Hindlimb muscle (tissue), 1 donor: Measurements from ENCODE around the gene FBXL7. TPM values are rescaled to one million over a fixed set of nuclear protein-coding genes. Genes with fewer than 3 reads are reported as not detected.
A peak's percentile ranks its signal among the peaks of the same experiment; 100 is the strongest.

Experiments used
- DNase-seq: peaks from one replicate; pipeline ENCODE4 v3.0.0-alpha.2; 2013
- polyA plus RNA-seq: library from polyadenylated mRNA; unstranded; fragments of 120-200 nt; gene quantifications from one replicate; pipeline ENCODE4 v1.2.1, GENCODE V29; 2013; ENCODE audit not compliant: insufficient read length

FBXL7 gene
- 23.7 TPM for polyA plus RNA-seq

DNA sequence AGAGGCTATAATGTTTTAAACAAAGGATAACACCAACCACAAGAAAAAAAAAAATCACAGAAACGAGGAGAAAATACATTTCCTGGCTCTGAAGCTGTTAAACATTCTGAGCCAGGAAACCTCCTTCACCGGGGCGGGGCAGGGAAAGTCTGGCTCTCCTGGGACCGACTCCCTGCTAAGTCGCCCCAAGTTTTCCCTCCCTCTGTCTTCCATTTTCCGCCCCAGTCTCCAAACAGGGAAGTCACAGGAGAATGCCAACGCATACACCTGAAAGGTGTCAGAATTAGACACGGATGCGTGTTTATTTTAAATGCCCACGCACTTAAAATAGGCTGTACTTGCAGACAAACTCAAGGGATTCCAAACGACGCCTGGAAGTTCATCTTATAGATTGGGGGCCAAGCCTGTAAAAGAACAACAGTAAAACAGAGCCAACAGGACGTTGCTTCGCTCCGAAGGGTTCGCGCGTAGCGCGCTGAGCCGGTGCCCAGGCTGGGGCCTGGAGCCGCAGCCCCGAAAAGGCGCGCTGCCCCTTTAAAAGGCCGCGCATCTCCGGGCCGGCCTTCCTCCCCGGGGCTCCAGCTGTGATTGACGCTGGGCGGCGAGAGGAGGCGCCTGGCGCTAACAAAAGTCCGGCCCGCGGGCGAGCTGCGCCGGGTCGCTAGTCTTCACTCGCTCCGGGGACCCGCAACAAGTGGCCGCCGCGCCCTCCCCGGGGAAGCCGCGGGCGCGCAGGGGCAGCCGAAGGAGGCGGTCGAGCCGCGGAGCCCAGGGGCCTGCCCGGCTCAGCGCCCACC is at the start of gene FBXL7:
FBXL7 (plus strand) TSS at position 653 of the 797 bp plus-strand sequence.
- peak; percentile 91 for DNase-seq

DNA sequence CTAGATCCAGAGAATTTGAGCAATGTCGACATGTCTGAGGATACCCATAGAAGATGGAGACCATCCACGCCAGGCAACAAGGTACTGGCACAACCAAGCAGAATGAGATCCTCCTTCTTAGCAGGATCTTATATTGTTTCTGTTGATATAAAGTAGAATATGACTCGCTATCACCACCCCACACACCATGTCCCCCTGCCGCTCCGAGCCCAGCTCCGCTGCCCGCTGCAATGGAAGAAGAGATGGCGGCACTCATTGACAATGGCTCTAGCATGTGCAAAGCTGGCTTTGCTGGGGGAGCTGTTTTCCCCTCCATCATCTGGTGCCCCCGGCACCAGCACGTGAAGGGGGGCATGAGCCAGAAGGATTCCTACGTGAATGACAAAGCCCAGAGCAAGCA is 49.5 kb upstream of the FBXL7 start:
- no peak for DNase-seq

DNA sequence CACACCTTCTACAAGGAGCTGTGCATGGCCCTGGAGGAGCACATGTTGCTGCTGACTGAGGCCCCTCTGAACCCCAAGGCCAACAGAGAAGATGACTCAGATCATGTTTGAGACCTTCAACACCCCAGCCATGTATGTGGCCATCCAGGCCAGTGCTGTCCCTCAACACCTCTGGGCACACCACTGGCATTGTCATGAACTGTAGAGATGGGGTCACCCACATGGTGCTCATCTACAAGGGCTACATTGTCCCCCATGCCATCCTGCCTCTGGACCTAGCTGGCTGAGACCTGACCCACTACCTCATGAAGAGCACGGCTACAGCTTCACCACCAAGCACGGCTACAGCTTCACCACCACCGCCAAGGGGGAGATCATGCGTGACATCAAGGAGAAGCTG is 49.0 kb upstream of the FBXL7 start:
- DNase-seq = no peak

DNA sequence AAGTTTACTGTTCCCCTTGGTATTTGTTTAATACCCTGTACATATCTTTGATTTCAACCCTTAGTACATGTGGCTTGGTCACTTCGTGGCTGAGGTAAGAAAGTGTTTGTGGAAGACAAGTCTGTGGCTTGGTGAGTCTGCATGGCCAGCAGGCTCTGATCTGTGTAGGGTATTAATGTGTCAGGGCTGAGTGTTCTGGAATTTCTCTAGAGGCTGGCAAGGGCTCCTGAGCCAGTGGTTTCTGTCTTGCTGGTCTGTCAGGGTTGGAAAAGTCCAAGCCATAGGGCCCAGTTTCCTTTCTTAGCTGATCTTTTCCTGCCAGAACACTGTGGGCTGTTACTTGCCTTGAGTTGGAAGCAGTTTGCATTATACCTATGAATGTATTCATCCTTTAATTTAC is 48.0 kb upstream of the FBXL7 start:
- DNase-seq = no peak

DNA sequence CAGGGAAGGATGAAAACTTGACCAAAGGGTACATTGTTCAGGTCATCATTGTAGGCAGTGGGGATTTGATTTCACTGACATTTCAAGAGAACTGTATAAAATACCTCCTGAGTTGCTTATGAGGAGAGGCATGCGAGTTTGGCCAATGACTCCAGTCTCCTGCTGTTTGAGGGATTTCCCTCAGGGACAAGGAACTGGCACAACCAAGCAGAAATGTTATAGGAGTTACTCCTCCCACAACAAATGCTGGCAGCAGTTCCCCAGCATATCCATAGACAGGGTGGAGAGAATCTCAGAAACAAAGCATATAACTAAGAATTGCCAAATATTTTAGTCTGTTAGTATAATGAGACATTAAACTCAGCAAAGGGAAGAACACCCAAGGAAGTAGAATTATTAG is 47.2 kb upstream of the FBXL7 start:
- peak; percentile 17 for DNase-seq

DNA sequence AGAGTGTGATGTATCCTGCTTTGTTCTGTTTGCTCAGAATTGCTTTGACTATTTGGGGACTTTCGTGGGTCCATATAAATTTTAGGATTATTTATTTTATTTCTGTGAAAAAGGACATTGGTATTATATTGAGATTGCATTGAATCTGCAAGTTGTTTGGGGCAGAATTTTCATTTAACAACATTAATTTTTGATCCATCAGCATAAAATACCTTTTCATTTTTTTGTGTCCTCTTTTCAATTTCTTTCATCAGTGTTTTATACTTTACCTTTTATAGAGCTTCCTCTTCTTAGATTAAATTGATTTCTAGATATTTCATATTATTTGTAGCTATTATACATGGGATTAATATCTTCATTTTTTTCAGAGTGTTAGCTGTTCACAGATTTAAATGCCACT is 40.8 kb upstream of the FBXL7 start:
- no peak for DNase-seq

DNA sequence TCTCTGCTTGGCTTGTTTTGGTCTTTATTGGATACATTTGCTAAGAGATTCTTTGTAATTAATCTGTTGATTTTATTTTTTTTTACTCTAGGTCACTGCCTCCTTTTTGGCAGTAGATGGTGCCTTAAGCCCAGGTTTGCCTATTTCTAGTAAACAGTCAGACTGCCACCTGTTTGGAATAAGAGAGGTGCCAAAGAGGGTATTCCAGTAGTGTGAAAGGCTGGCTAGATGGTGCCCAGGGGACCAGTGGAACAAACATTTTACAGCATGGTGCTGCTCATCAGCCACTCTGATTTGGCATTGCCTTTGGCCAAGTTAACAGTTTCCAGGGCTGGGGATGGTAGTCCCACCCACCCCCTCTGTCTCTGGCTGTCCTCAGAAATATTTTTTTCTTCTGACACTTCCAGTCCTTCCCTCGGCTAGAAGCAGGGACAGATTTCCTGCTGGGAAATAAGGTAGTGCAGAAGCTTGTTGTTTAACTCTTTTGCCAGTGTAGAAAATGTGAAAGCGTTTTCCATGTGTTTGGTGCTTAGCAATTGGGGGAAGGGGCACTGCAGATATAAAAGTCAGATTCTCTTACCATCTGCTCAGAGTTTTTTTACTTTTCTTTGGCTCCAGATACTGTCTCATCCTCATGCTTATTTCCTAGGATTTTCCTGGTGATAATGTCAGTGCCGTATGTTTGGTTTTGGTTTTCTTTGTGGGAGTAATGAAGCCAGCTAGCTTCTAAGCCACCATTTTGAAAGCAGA is 36.6 kb upstream of the FBXL7 start:
- DNase-seq = no peak

DNA sequence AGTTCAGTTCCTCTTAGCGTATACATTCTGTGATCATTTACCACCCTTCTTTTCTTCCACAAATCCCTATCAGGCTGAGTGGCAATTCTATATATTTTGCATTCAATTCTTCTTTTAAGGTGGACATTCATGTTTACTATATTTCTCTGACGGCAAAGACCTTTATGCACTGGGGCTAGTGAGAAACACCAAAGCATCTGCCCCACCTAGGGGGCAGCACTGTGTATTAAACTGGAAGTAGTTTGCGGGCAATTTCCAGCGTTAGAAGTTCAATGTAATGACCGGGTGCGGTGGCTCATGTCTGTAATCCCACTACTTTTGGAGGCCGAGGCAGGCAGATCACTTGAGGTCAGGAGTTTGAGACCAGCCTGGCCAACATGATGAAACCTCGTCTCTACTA is 27.9 kb upstream of the FBXL7 start:
- no peak for DNase-seq

DNA sequence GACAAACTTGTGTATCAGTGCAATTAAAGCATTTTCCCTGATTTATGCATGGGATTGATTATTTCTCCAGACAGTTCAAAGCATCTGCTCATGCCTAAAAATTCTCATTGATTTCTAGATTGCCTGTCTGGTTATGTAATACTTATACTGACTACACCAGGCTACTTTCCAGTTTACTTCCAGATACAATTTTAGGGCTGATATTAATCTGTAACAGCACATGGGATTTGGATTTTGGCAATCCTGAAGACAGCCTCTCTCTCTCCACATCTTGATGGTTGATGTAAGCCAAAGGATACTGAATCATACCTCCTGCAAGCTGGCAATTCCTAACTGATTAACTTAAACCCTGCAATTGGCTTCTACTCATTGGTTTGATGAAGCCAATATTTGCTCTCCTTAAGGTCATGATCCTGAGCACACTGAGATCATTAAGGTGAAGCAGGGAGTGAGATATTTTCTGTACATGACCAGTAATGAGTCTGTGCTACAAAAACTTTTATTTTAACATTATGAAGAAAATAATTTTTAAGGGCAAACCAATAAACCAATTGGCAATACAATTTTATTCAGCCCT is 25.7 kb upstream of the FBXL7 start:
- no peak for DNase-seq

DNA sequence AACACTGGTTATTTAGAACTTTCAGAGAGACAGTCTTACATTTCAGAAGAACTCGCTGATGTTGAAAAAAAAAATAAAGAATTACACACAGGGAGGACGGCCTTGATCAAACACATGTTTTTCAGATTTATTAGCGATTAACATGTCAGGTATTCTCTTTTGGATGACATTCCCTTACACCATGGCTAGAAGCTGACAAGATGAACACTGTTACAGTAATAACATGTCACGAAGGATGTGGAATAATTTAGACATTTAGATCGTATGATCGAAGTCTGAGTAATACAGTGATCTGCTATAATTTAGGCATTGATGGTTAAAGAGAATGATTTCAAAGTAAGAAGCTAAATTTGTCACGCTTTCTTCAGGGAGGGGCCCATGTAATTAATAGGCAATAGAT is 24.6 kb upstream of the FBXL7 start:
- no peak for DNase-seq

DNA sequence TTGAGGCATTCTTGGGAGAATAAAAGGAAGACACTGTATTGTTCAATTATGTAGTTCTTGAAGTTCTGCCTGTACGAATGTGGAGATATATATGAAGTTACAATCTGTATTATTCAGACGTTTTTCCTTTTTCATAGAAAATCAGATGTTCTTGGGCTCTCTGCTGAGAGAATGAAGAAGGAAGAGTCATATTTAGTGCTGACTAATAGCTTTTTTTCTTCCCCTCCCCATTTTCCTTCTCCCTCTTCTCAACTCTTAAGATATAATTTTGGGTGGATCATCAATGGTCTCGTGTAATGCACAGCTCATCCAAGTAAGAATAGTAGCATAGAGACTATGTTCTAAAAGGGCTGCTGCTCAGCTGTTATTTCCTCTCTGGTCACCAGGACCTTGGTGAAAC is 23.0 kb upstream of the FBXL7 start:
- no peak for DNase-seq

DNA sequence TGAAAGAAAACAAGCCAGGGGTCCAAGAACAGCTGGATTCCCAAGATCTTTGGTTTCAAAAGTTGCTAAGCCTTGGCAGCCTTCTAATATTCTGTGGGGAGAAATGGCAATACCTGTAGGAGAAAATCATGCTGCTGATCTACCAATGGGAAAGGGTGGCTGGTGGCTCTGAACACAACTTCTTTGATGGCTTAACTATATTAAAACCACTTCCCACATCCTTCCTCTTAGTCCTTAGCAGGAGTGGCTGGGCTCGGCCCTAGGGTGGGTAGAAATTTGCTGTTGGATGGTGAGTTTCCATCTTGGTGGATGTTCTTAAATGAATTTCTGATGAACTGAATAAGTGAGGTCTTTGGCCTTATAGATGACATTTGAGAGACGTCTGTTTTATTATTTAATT is 19.5 kb upstream of the FBXL7 start:
- DNase-seq = no peak

DNA sequence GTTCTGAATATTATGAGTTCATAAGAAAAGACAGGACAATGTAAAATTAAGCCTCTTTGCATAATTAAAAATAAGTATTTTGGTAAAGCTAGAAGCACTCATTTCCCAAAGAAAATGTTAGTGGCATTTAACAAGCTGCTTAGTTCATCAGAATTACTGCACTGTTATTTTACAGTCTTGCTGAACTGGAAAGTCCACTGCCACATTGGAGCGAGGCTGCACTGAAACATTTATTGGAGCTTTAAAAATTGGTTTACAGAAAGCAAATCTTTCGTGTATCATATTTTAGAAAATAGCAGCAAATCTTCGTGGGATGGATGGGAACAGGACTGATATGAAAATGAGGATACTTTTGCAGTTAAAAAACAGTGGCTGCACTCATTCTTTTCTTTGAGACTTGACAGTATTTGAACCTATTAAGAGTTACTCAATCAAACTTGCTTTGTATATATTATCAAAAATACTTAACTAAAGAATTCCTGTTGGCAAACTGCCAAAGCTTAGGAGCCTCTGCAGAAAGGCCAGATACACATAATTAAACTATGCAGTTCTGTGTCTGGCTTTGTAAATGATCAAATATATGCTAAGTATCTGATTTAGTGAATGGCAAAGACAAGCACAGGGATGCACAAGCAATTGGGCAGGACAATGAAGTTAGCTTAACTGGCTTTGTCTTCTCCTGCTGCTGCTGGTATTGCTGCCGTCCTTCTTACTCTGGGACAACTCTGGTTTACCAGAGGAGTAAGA is 16.5 kb upstream of the FBXL7 start:
- DNase-seq = no peak

DNA sequence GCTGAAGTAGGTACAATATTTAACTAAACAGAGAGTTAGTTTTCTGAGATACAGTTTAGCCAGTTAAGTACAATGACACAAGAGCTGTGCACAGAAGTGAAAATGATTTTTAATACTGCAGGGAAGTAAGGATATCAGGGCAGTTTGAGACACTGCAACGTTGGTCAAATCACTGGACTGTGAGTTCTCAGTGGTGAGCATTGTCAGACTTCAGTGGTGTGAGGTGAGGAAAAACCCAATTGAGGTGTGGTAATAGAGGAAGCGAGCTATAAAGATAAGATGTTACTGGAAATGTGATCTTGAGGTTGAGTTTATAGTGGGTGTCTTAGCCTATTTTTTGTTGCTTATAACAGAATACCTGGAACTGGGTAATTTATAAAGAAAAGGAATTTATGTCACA is 12.8 kb upstream of the FBXL7 start:
- no peak for DNase-seq

DNA sequence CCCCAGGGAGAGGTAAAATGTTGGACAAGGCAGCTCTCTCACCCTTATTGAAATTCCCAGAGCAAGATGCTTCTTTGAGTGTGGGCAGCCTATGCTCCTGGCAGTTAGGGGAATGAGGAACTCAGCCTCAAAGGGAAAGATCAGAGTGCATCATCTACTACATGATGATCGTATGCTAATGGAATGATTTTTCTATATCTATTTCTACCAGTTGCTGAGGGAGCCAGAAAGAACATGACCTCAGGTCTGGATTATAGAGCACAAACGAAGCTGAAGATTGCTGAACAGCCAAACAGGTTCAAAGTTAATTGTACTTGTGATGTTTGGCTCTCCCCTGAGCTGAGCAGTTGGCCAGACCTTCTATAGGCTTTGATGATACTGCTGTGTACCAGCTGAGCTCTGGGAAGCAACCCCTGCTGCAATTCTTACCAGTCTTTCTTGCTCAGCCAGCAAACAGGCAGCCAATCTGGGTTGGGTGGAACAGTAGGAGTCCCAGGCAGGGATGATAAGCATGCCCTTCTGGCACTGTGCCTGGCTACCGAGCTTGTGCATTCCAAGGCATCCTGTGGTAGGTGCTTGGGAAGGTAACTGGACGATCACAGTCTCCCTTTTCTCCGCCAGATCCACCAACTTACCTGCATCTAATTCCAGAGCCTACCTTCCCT is 10.3 kb upstream of the FBXL7 start:
- no peak for DNase-seq

DNA sequence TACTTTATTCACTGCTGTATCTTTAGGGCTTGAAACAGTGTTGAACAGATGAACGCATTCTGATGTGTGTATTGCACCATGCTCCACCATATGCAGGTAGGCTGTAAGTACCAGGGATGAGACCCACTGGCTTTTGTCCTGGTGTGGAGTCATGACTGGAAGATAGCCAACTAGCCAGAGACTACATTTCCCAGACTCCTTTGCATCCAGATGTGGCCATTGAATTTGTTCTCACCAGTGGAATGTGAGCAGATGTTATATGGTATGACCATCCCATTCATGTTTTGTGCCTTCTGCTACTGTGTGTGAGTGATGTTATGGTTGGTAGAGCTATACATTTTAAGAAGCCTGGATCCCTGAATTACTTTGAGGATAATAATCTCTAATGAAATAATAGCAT is 7.4 kb upstream of the FBXL7 start:
- DNase-seq = no peak

DNA sequence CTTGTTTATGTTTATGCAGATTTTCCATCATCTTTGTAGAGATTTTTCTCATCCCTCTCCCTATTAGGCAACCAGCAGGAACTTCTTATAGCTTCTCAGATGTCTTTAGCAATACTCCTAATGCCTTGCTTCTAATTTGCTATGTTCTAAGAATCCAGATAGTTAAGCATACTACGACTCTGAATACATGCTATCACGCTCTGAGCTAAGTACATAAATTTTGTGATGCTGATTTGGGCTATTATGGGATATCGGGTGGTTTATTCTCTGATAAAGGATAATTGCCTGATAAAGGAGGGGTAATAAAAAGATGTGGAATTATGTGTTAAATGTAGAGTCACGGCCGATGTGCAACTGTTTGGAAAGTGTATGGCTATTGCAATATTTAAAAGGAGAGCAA is 6.5 kb upstream of the FBXL7 start:
- DNase-seq = no peak

DNA sequence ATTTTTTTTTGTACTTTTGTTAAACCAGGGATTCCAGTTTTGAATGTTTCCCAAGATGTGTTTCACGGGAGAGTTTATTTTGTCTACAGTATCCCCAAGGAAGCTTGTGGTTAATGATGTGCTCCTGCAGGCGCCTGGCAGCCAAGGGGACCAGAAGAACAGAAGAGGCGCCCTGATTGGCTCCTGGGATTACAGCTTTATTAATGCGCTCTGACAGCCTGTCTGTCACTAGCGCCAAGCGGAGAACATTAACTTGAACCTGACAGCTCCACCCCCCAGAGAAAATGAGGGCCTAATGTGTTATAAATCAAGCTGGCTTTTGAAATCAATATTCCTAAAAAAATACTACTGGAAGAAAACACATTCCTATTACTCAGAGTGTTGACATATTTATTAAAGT is 5.0 kb upstream of the FBXL7 start:
- DNase-seq = no peak

DNA sequence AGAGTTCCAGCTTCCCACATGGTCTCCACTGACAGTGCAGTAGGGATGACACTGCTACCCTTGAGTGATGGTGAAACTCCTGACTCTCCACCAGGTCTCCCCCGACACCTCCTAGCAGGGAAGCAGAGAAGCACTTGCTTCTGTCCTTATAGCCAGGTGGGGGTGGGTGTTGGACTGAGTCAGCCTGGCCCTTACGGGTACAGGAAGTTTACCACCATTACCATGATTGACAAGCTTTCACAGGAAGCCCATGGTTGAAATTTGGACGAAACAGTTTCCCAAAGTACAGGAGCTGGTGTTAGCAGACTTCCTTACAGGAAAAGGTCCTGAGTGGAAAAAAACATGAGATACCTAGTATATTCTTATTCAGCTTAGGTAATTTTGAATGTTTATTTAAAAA is 3.1 kb upstream of the FBXL7 start:
- no peak for DNase-seq

DNA sequence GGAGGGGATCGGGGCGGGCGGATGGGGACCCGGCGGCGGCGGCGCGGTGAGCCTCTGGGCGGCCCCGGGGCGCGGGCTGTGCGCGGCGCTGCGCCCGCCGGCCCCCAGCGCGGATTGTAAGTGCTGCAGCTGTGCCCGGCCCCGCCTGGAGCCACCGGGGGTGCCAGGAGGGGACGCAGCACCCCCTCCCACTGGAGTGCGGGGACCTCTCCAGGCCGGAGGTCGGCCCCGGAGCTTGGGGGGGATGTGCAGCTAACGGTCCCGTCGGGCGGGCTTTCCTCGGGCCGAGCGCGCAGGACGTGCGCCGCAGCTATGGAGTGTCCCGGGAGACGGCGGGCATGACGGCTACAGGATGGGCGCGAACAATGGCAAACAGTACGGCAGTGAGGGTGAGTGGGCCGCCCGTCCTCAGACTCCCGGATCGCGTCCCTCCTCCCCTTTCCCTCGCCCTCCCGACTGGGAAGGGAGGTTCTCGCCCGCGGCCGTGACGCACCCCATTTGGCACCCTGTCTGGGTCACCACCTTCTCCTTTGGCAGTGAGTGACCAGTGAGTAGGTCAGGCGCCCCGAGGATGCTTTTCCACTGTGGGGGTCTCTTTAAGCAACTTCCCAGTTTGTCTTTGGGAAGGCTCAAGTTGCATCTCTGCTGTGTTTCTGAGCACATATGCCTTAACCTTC is 483 bp downstream of the FBXL7 start:
- DNase-seq = peak; percentile 57

DNA sequence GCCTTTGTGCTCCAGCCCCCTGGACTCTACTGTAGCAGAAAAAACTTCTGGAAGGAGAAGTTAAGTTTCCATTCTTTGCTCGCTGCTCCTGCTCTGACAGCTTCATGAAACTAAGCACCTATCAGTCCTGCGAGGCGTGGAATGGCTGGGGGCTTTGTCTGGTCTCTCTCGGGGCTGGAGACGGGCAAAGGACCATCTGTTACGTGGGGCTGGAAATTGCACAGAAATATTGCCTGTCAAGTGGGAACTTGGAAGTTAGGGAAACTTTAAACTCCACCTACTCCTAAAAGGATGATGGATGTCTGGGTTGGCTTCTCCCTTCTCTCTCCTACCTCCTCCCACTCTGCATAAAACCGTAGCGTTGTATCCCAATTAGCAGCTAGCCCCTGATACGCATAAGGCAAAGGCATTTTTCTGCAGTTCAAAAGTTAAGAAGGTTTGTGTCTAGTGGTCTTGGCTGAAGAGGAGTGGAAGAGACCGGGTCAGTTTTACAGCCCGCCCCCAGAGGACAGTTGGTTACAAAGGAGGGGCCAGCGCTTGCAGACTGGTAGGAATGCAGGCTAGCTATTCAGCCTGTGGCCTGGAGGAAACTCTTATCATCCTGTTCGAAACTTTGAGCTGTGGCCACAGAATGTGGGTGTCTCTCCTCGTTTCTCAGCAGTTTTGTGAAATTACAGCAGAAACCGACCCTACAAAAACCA is 1.3 kb downstream of the FBXL7 start:
- peak; percentile 63 for DNase-seq
